Neuron (in vitro differentiated cells): ENCODE measurements around the gene PITPNB.

ENCODE experiments used
- H2AFZ ChIP-seq: one replicate; pipeline ENCODE4 v1.6.1; 2013; ENCODE audit warnings: low read depth, mild to moderate bottlenecking, inconsistent platforms, low read length, moderate library complexity
- H3K27me3 ChIP-seq: one replicate; pipeline ENCODE4 v1.6.1; 2013; ENCODE audit warnings: low read length; ENCODE audit not compliant: insufficient read depth
- H3K36me3 ChIP-seq: one replicate; pipeline ENCODE4 v1.6.1; 2013; ENCODE audit warnings: low read length; ENCODE audit not compliant: insufficient read depth
- H3K4me1 ChIP-seq: one replicate; pipeline ENCODE4 v1.6.1; 2013; ENCODE audit warnings: low read length; ENCODE audit not compliant: insufficient read depth
- H3K4me3 ChIP-seq: 2 replicates; pipeline ENCODE4 v1.5.1; 2013; ENCODE audit warnings: mild to moderate bottlenecking, low read length, moderate library complexity
- H3K9me3 ChIP-seq: one replicate; pipeline ENCODE4 v1.6.1; 2013; ENCODE audit warnings: low read length

Gene PITPNB

DNA sequence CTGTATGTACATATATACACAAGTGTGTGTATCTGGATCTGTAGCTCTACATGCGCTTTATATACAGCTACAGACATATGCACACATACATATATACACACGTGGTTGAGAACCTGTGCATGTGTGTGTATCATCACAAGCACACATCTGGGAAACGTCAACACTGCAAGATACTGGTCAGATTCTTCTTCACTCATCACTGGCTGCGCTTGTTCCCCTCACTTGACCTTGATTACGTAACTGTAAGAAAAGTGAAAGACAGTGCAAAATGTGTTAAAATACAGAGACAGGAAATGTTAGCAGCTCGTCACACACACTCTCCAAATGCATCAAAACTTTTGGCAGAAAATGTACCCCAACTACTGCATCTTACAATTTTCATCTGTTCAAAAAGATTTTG, 65.6 kb downstream of the PITPNB start:
- peaks cover 18% of the 10 kb centered on the region for H3K4me1 ChIP-seq
- H3K36me3 ChIP-seq: peaks cover 68% of the 10 kb centered on the region
- H2AFZ ChIP-seq: no peak overlapping the region
- H3K27me3 ChIP-seq: no peaks in the 10 kb centered on the region
- H3K4me3 ChIP-seq: no peak overlapping the region
- H3K9me3 ChIP-seq: no peaks in the 10 kb centered on the region

DNA sequence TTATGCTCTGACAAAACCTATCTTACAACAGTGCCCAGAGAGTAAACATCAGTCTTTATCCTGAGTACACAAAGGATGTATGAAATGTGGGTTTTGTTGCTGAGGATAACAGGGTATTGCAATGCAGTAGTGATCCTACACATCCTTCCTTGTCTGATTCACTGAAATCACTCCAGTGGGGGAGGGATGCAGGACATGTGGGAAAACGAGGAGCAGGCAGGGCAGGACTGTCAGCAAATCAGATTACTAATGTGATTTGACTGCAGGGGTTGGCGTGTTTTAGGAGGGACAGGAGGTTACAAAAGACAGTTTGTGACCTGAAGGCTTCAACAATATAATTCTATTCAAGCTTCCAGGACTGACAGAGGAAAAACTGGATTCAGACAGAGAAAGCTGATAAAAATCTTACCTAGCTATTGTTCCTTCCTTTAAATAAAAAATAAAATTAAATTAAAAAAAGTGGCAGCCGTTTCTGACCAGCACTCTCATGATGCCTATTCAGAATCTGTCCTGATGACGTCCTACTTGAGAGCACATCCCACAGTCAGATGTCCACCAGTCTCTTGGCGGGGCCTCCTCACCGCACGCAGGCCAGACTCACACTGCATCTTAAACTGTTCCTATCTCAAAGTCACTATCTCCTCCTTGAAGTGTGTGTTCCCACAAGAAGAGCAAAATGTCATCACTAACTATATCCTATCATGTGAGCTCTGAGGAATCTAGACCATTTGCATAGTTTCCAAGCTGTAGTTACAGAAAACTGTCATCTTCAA, 66.9 kb downstream of the PITPNB start:
- H3K4me3 ChIP-seq: no peak overlapping the region
- peaks cover 18% of the 10 kb centered on the region for H3K4me1 ChIP-seq
- H3K9me3 ChIP-seq: no peaks in the 10 kb centered on the region
- H3K36me3 ChIP-seq: peaks cover 55% of the 10 kb centered on the region
- no peaks in the 10 kb centered on the region for H3K27me3 ChIP-seq
- H2AFZ ChIP-seq: no peak overlapping the region

DNA sequence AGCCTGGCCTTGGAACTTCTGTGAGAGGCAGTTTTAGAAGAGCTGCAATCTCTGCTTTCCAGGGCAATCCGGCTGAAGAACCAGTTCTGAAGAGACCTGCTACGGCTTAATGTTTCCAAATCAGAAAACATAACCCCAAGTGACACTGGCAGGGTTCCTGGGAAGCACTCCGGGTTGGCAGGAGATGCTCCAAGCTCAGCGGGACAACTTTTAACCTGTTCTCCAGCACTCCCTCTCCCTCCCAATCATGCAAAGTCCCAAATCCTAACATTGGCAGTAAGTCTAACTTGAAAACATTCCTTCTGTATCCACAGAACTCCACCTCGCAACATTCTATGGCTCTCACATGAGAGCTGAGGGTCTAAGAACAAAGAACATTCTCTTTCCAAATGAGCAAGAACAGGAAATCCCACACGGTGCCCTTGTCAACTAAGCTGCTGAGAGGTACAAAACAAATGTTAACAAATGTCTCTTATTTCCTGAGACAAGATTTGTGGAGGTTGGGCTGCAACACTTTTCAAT, 69.0 kb downstream of the PITPNB start:
- Histone ChIP-seq H3K9me3 (no peaks in the 10 kb centered on the region), H2AFZ (no peak overlapping the region), H3K4me1 (peaks cover 13% of the 10 kb centered on the region), H3K36me3 (peaks cover 39% of the 10 kb centered on the region), H3K4me3 (no peak overlapping the region), H3K27me3 (no peaks in the 10 kb centered on the region)

DNA sequence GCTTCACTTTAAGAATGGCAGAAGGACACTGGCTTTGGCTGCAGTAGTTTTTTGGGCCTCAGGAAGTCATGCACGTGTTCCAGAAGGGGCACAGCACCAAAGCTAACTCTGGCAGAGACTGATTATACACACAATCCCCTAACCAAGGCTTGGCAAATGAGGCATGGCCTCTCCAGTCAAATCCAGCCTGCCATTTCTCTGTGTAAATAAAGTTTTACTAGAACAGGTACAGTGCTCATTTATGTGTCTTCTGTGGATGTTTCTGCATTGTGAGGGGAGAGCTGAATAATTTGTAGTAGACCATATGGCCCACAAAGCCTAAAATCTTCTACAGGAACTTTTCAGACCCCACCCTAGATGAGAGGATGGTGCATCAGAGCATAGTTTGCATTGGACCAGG, 71.1 kb downstream of the PITPNB start:
- Histone ChIP-seq H2AFZ (no peak overlapping the region), H3K36me3 (peaks cover 26% of the 10 kb centered on the region), H3K9me3 (no peaks in the 10 kb centered on the region), H3K4me1 (peaks cover 18% of the 10 kb centered on the region), H3K4me3 (no peak overlapping the region), H3K27me3 (no peaks in the 10 kb centered on the region)

GRCh38 chr22:27846910-27847309, 72.1 kb downstream of the PITPNB start:
- H2AFZ ChIP-seq: no peak overlapping the region
- H3K4me3 ChIP-seq: no peak overlapping the region
- peaks cover 24% of the 10 kb centered on the region for H3K36me3 ChIP-seq

GRCh38 chr22:27846248-27846757, 72.8 kb downstream of the PITPNB start:
- Histone ChIP-seq H2AFZ (no peak overlapping the region), H3K36me3 (peaks cover 21% of the 10 kb centered on the region), H3K4me3 (no peak overlapping the region), H3K9me3 (no peaks in the 10 kb centered on the region), H3K27me3 (no peaks in the 10 kb centered on the region), H3K4me1 (peaks cover 13% of the 10 kb centered on the region)

More at GRCh38 chr22:27846910-27847309, 72.1 kb downstream of the PITPNB start:
- Histone ChIP-seq H3K4me1 (peaks cover 16% of the 10 kb centered on the region), H3K27me3 (no peaks in the 10 kb centered on the region), H3K9me3 (no peaks in the 10 kb centered on the region)

DNA sequence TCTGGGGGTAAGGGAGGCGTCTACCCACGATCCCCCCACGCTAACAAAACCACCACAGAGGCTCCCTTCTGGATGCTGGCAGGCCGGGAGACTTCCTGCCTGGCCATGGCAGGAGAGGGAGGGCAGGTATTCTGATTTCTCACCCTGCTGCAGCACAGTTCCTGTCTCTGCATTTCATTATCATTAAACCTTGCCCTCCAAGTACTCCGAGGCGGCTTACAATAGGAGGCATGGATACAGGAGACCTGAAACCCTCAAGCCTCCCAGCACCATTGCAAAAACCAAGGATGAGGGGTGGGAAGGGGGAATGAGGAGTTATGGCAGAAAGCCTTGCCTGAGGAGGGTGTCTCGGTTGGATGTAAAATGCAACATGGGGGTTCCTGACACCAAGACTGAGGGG, 73.4 kb downstream of the PITPNB start:
- Histone ChIP-seq H3K9me3 (no peaks in the 10 kb centered on the region), H3K4me1 (peaks cover 13% of the 10 kb centered on the region), H3K27me3 (no peaks in the 10 kb centered on the region), H3K36me3 (peaks cover 15% of the 10 kb centered on the region), H3K4me3 (no peak overlapping the region), H2AFZ (no peak overlapping the region)

- Histone ChIP-seq H3K27me3 (no peaks in the 10 kb centered on the region), H3K4me3 (no peak overlapping the region), H3K4me1 (peaks cover 13% of the 10 kb centered on the region), H3K9me3 (no peaks in the 10 kb centered on the region), H3K36me3 (peaks cover 9% of the 10 kb centered on the region), H2AFZ (no peak overlapping the region)
Observed at GRCh38 chr22:27844656-27845591, 74.1 kb downstream of the PITPNB start.

DNA sequence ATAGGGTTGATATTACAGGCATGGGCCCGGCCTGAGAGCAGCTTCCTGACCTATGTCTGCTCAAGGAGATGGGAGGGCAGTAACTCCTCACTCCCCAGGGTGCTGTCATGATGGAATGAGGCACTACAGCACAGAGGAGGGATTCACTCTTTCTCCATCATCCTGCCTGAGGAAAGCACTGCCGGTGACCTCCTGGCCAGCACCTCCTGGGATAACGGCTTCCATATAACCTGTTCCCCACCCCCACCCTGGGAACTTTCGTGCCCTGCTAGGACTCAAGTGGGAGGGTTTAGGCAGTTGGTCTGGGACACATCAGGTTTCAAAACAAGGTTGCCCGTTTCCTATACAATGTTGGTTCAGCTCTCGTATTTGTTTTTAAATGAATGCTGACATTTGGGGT, 74.8 kb downstream of the PITPNB start:
- peaks cover 4% of the 10 kb centered on the region for H3K36me3 ChIP-seq
- no peak overlapping the region for H2AFZ ChIP-seq
- no peaks in the 10 kb centered on the region for H3K27me3 ChIP-seq
- H3K4me3 ChIP-seq: no peak overlapping the region
- H3K9me3 ChIP-seq: no peaks in the 10 kb centered on the region
- H3K4me1 ChIP-seq: peaks cover 13% of the 10 kb centered on the region

DNA sequence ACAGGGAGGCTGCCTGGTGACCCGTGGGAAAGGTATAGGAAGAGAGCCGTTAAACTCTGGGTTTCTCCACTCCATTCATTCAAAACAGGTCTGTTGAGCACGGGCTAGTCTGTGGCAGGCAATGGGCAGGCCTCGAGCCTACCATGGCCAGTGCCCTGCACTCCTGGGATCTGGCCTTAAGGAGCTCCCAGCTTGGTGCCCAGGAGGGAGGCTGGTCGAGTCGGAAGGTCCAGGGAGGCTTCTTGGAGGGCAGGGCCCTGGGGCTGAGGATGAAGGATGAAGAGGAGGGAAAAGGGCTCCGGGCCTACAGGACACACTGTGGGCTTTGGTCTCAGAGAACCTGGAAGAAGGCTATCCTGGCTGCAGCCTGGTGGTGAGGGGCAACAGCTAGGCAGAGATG, 75.6 kb downstream of the PITPNB start:
- no peak overlapping the region for H3K4me3 ChIP-seq
- no peaks in the 10 kb centered on the region for H3K9me3 ChIP-seq
- peaks cover 13% of the 10 kb centered on the region for H3K4me1 ChIP-seq
- no peak overlapping the region for H2AFZ ChIP-seq
- H3K27me3 ChIP-seq: no peaks in the 10 kb centered on the region
- H3K36me3 ChIP-seq: peaks cover 4% of the 10 kb centered on the region

DNA sequence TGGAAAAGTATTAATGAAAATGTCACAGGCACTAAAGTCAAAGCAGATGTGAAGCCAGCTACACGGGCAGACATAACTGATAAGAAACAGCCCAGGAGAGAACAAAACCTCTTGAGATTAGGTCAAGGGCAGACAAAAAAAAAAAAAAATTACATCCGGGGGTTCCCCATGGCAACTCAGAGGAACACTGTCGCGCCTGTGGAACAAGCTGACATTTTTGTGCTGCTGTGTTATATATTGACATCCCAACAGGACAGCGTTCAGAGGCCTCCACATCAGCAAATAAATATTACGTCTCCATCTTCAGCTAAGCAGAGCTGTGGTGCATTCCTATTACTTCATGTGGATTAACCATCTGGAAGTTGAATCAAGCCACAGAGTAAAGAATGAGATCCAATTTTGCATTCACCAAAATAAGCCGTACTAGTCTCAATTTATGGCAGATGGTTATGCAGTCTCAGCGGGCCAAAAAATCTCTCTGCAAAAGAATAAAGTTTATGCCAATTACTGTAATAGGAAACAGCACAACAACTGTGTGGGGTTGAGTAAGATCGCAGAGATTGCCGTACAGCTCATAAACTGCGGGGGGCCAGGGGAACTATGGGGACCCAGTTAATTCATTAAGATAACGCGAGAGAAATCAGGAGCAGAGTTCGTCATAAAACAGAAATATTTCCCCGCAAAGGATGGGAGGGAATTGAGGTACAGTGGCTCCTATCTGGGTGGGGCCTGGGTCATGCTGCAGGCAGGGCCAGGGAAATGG, 76.2 kb downstream of the PITPNB start:
- Histone ChIP-seq H3K4me3 (no peak overlapping the region), H3K27me3 (no peaks in the 10 kb centered on the region), H3K9me3 (no peaks in the 10 kb centered on the region), H3K36me3 (peaks cover 4% of the 10 kb centered on the region), H3K4me1 (peaks cover 13% of the 10 kb centered on the region), H2AFZ (no peak overlapping the region)

GRCh38 chr22:27842201-27842600, 76.9 kb downstream of the PITPNB start:
- peaks cover 2% of the 10 kb centered on the region for H3K9me3 ChIP-seq
- no peaks in the 10 kb centered on the region for H3K27me3 ChIP-seq
- H3K4me3 ChIP-seq: no peak overlapping the region
- H3K4me1 ChIP-seq: peaks cover 13% of the 10 kb centered on the region
- peaks cover 4% of the 10 kb centered on the region for H3K36me3 ChIP-seq
- H2AFZ ChIP-seq: no peak overlapping the region
